HG02973 (cell line): Measurements from ENCODE around the gene EIF4G3.
"Not testable (repeated sequence)": the region's sequence is repeated elsewhere in the genome, so short reads cannot be mapped to it uniquely, and the experiment has no call there.

Source experiments
- ATAC-seq: cut with Tn5 transposase; IDR thresholded peaks from one replicate; pipeline ENCODE4 v1.9.1; 2021; ENCODE audit warnings: moderate library complexity; ENCODE audit not compliant: unreplicated experiment

Gene EIF4G3

GRCh38 chr1:20962576-20963258 lies 214.0 kb downstream of the EIF4G3 start:
- no peak for ATAC-seq

DNA sequence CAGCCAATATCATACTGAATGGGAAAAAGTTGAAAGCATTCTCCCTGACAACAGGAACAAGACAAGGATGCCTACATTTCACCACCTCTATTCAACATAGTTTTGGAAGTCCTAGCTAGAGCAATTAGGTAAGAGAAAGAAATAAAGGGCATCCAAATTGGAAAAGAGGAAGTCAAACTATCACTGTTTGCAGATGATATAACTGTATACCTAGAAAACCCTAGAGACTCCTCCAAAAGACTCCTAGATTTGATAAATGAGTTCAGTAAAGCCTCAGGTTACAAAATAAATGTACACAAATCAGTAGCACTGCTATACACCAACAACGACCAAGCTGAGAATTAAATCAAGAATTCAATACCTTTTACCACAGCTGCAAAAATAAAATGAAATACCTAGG lies 218.3 kb downstream of the EIF4G3 start:
- no peak for ATAC-seq

GRCh38 chr1:20956272-20956671 lies 220.4 kb downstream of the EIF4G3 start:
- no peak for ATAC-seq

DNA sequence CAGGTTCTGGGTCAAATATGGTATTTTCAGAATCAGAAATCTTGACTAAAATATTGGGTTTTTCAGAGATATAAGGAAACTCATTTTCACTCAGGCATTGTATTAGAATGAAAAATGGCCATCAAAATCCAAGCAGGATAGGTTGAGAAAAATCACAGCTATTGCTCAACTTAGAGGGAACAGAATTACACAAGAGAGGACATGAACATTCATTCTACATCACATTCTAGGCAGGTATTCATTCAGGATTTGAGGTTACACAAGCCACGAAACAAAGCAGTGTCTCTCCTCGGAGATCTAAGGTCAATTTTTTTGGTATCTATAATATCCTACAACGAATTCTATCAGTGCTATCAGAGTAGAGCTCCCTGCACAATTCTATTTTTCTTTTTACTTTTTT lies 226.0 kb downstream of the EIF4G3 start:
- no peak for ATAC-seq

DNA sequence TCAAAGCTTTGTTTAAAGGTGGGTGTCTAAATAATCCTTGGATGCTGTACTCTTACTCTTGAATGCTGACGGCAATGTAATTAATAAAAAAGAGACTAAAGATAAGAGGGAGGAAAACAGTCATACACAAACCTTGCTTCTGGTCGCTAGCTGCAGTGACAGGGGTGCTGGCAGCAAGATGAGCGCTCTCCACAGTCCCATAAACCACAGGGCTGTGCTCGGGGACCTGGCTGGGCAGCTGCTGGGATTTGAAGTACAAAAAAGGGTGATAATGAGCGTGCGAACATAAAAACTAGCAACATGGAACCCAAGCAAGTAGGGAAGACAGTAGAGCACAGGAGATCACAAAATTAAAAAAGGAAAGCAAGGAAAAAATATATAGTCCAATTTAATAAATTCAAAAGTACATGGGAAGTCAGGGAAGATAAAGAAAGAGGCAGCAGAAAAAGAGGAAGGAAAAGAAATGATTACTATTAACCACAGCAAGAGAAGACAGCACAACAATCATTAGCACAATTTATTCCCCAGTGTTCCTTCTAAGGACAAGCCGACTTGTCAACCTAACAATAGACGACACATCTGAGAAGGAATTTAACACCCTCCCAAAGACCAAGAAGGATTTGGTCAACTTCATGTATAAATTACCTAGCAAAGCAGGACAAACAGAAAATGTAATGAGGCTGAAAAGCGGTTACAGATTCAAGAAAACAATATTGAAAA lies 226.7 kb downstream of the EIF4G3 start:
- ATAC-seq, result no peak

- ATAC-seq, result no peak
Observed at GRCh38 chr1:20948101-20948500, 228.6 kb downstream of the EIF4G3 start.

DNA sequence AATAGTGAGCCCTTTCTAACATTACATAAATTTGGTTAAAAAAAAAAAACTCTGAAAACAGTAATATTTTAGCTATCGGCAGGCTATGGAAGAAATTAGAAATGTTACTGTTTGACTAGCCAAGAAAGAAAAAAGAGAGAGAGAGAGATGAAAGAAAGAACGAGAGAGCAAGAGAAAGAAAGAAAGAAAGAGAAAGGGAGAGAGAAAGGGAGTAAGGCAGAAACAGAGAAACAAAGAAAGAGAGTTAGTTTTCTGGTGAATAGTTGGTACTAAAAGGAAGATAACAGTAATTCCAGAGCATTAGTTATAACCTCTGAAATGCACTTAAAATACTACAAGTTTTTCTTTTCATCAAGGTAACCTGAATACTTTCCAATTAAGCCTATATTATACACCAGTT lies 229.3 kb downstream of the EIF4G3 start:
- no peak for ATAC-seq

DNA sequence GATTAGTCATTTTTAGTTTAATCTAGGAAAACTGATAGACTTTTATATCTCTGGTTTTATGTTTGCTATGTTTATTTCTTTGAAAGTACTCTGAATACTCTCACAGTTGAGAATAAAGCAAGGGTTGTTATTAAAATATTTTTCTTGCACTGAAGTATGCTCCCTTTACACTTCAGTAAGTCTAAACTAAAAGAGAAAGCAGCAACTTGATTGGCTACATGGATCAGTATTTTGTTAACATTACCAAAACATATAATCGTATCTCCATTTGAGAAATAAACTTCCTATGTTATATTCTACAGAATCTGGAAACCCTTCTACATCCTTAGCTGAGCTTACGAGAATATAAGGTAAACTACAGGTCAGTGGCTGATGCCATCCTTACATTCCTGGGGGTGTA lies 240.1 kb downstream of the EIF4G3 start:
- no peak for ATAC-seq

- ATAC-seq, result no peak
Observed at GRCh38 chr1:20936216-20936615, 240.5 kb downstream of the EIF4G3 start.

DNA sequence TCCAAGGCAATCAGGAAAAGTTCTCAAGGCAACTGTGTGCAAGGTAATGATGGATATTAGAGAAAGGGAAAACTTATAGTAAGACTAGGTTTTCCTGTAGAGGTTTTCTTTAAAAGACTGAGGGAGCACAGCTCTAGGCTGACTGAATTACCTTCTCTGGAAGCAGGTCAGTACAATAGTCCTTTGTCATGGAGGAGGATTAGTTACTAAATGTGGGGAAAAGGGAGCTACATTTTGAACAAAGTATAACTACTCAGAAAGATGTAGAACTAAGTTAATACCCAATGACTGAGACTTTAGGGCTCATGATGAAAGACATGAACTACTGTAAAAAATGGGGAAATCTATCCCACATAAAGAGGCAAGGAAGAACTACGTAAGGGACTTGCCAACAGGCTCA lies 241.0 kb downstream of the EIF4G3 start:
- no peak for ATAC-seq

- no peak for ATAC-seq
Observed at GRCh38 chr1:20932437-20932977, 244.2 kb downstream of the EIF4G3 start.

GRCh38 chr1:20931930-20932436 lies 244.7 kb downstream of the EIF4G3 start:
- no peak for ATAC-seq

DNA sequence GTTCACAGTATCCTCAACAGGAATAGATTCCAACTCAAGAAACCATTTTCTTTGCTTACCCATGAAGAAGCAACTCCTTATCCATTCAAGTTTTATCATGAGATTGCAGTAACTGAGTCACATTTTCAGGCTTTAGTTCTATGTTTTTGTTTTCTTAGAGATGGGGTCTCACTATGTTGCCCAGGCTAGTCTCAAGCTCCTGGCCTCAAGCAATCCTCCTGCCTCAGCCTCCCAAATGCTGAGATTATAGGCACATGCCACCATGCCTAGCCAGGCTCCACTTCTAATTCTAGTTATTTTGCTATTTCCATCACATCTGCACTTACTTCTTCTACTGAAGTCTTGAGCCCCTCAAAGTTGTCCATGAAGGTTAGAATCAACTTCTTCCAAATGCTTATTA lies 246.3 kb downstream of the EIF4G3 start:
- ATAC-seq, result no peak

GRCh38 chr1:20928146-20928545 lies 248.6 kb downstream of the EIF4G3 start:
- no peak for ATAC-seq

GRCh38 chr1:20921285-20921684 lies 255.4 kb downstream of the EIF4G3 start:
- no peak for ATAC-seq

- no peak for ATAC-seq
Observed at GRCh38 chr1:20913242-20913641, 263.5 kb downstream of the EIF4G3 start.

- not testable (repeated sequence) for ATAC-seq
Observed at GRCh38 chr1:20907526-20907925, 269.2 kb downstream of the EIF4G3 start.

DNA sequence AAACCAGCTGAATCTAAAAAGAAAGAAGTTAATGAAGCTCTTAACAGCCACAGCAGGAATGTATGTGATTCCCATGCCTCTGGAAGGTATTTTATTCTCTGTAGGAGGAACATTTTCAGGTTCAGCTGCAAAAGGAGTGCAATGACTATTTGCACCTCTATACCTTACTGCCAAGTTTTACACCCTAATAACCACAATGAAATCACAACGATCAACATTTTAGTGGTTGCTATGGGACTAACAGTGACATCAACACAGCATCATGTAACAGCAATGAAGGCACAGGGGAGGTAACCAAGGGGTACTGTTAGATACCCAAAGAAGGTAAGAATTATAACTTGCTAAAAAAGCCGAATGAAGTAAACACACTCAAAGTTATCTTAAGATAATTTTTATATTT lies 273.3 kb downstream of the EIF4G3 start:
- no peak for ATAC-seq

- no peak for ATAC-seq
Observed at GRCh38 chr1:20900056-20900455, 276.6 kb downstream of the EIF4G3 start.

DNA sequence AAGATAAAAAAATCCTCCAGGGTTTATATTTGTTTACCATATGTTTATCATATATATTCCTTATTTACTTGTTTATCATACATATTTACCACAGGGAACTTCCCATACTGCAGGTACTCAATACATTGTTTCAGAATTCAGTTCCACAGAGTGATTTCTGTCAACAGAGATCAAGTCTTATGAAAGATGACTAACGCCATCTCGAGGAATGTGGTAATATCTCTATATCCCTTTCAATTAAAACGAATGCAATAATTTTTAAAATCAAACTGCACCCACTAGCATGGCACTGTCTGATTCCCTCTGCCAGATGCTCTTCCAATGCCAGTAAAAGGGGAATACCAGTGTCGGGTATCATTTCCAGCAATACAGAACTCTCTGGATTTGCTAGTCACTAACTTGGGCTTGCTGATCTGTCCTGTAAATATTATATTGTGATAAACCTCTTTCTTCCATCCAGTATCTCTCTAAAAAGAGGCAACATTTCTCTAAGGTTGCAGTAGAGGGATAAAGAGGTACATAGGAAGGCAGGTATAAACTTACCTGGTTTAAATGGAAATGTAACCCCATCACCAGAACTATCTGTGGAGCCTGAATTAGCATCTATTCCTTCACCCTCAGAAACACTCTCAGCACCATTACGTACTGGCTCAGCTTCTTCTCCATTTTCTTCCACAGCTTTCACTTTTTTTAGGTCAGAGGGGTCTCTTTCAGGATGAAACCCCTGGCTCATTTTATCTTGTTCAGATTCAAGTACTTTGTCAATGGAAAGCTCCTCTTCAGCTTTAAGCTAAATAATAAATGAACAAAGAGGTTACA lies 277.3 kb downstream of the EIF4G3 start:
- ATAC-seq, result no peak

DNA sequence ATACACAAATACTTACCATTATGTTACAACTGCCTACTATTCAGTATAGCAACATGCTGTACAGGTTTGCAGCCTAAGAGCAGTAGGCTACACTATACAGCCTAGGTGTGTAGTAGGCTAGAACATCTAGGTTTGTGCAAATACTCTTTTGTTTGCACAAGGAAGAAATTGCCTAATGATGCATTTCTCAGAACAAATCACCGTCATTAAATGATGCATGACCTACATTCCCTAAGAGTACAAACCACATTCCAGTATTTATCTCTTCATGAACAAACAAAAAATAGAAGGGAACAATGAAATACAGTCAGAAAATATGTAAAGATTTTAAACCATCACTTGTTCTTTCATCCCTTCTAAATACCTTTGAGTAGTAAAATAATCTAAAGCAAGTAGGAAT lies 279.9 kb downstream of the EIF4G3 start:
- no peak for ATAC-seq
